Keratinocyte (primary cell): Measurements from ENCODE around the gene GNA14.

Source experiments
- CTCF ChIP-seq, 3 experiments: IDR thresholded peaks in 1 of 3; conservative IDR thresholded peaks in 1 of 3; optimal IDR thresholded peaks in 1 of 3; 2 replicates in 2 of 3; 3 replicates in 1 of 3; pipeline versions ENCODE3 to v1.5.1; 2011; ENCODE audit warnings: low read length in 3 of 3, mild to moderate bottlenecking in 3 of 3, moderate library complexity in 2 of 3, control low read depth in 1 of 3, inconsistent platforms in 1 of 3; ENCODE audit not compliant: insufficient read depth in 2 of 3; ENCODE audit errors: extremely low read depth in 1 of 3
- EZH2 ChIP-seq: IDR thresholded peaks from one replicate; pipeline ENCODE4 v1.6.1; 2012; ENCODE audit warnings: inconsistent platforms, mild to moderate bottlenecking, low read length, moderate library complexity

GRCh38 chr9:77632652-77633051, 15.5 kb downstream of the GNA14 start:
- no peak for TF ChIP-seq CTCF (optimal IDR thresholded peaks at IDR 0.05 in 1 of 3, IDR thresholded peaks at IDR 0.05 in 1 of 3, conservative IDR thresholded peaks at IDR 0.05 in 1 of 3; ENCODE audit: extremely low read depth in 1 of 3, insufficient read depth in 2 of 3, low read length in 3 of 3)
- TF ChIP-seq EZH2: no peak
